ENCODE data around the gene MRGPRF.
A peak's percentile ranks its signal among the peaks of the same experiment; 100 is the strongest.

Gene MRGPRF

DNA sequence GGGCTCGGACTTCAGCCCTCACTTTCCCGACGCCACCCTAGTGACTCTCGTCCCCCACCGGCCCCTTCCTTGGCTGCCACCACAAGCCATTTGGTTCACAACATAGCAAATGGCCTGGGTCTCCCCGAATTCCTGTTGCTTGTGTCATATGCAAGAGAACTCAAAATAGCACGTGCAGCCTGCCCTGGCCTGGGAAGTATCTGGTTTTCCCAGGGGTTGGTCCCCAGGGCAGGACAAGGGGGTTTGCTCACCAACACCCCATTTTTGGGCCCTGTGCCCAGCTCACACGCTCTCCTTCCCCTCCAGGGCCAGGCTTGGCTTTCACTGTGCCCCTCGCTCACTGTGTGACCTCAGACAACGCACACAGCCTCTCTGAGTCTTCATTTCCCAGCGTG lies 22.9 kb upstream of the MRGPRF start:
- no peaks in the 10 kb centered on the region for H3K9me3 ChIP-seq (ENCODE audit: control insufficient read depth in 2 of 2, low read length in 2 of 2)
- no peak overlapping the region for H3K9ac ChIP-seq (ENCODE audit: low read length in 2 of 2)
- H3K27ac ChIP-seq (ENCODE audit: low read length): no peak overlapping the region
- H3K27me3 ChIP-seq (ENCODE audit: control insufficient read depth in 1 of 2, insufficient read depth in 2 of 2, low read length in 2 of 2): no peaks in the 10 kb centered on the region
- H3K4me3 ChIP-seq (ENCODE audit: low read length in 2 of 2): no peak overlapping the region
- no peaks in the 10 kb centered on the region for H3K36me3 ChIP-seq (ENCODE audit: control insufficient read depth in 2 of 2, insufficient read depth in 2 of 2, low read length in 2 of 2)
- peaks cover 10% of the 10 kb centered on the region for H3K4me1 ChIP-seq (ENCODE audit: control insufficient read depth, insufficient read depth, low read length)

DNA sequence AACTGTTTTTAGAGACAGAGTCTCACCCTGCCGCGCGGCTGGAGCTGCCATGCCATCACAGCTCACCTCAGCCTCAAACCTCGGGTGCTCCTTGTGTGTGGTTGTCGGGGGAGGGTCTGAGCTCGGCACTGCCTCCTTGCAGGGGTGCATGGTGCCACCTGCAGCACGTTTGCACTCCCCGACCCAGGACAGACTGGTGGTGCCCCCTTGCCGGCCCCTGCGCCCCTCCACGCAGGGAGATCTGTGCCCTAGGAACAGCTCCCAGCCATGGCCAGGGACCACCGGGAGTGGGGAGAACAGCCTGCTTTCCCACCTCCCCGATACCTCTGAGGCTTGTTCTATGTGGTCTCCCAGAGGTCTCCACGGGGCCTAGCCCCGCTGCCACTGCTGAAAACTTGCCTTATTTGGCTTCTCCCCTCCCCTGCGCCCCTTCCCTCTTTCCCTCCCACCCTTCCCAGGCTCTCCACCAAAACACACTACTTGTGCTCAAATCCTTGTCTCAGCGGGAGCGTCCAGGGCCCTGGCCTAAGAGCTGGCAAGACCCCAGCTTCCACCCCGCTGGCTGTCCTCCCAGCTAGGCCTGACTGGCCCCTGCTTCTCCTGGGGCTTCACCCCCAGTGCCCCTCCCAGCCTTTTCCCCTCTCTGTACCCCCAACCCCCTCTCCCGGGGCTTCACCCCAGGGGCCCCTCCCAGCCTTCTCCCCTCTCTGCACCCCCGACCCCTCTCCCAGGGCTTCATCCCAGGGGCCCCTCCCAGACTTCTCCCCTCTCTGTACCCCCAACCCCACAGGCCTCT lies 22.3 kb upstream of the MRGPRF start:
- Histone ChIP-seq H3K4me1 (ENCODE audit: control insufficient read depth, insufficient read depth, low read length) (peaks cover 10% of the 10 kb centered on the region), H3K4me3 (ENCODE audit: low read length in 2 of 2) (no peak overlapping the region), H3K36me3 (ENCODE audit: control insufficient read depth in 2 of 2, insufficient read depth in 2 of 2, low read length in 2 of 2) (no peaks in the 10 kb centered on the region), H3K27me3 (ENCODE audit: control insufficient read depth in 1 of 2, insufficient read depth in 2 of 2, low read length in 2 of 2) (no peaks in the 10 kb centered on the region), H3K9me3 (ENCODE audit: control insufficient read depth in 2 of 2, low read length in 2 of 2) (no peaks in the 10 kb centered on the region), H3K9ac (ENCODE audit: low read length in 2 of 2) (no peak overlapping the region), H3K27ac (ENCODE audit: low read length) (no peak overlapping the region)

DNA sequence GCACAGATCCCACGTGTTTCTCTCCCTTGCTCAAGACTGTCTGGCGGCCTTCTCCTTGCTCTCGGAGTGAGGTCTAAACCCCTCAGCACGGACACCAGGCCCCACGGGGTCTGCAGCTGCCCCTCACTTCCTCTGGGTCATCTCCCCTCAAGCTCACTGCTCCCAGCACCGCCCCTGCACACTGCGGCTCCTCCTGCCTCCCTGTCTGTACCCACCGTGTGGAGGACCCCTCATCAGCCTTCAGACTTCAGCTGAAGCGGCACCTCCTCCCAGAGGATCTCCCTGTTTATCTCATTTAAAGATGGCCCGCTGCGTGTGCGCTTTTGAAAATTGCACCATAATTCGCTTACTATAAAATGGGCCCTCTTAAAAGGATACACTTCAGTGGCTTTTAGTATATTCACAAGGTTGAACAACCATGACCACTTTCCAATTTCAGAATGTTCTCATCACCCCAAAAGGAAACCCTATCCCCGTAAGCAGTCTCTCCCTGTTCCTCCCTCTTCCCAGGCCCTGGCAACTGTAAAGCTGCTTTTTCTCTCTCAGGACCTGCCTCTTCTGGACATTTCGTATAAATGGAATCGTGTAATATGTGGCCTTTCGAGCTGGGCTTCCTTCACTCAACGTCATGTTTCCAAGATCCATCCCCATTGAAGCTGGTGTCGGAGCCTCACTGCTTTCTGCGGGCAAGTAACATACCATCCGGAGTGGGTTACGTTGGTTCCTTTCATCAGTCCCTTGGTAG lies 21.2 kb upstream of the MRGPRF start:
- Histone ChIP-seq H3K4me3 (ENCODE audit: low read length in 2 of 2) (no peak overlapping the region), H3K4me1 (ENCODE audit: control insufficient read depth, insufficient read depth, low read length) (peaks cover 10% of the 10 kb centered on the region), H3K36me3 (ENCODE audit: control insufficient read depth in 2 of 2, insufficient read depth in 2 of 2, low read length in 2 of 2) (no peaks in the 10 kb centered on the region), H3K9me3 (ENCODE audit: control insufficient read depth in 2 of 2, low read length in 2 of 2) (no peaks in the 10 kb centered on the region), H3K27ac (ENCODE audit: low read length) (no peak overlapping the region), H3K9ac (ENCODE audit: low read length in 2 of 2) (no peak overlapping the region), H3K27me3 (ENCODE audit: control insufficient read depth in 1 of 2, insufficient read depth in 2 of 2, low read length in 2 of 2) (no peaks in the 10 kb centered on the region)

DNA sequence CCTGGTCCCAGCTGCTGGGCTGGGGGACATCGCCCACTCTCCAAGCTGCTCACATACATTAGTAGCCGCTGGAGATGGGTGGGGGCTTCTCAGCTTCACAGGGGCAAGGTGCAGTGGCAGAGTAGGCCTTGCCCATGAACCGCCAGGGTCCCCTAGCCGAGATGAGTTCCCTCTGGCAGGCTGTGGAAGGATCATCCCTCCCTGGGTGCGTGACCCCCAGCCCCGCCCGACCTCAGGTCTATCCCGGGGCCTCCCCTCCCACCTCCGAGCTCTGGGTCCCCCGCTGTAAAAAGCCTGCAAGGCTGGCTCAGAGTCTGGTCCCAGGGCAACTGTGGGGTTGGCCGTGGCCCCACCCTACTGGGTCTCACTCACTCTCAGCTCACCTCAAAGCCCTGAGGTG lies 20.4 kb upstream of the MRGPRF start:
- peaks cover 10% of the 10 kb centered on the region for H3K4me1 ChIP-seq (ENCODE audit: control insufficient read depth, insufficient read depth, low read length)
- H3K9me3 ChIP-seq (ENCODE audit: control insufficient read depth in 2 of 2, low read length in 2 of 2): no peaks in the 10 kb centered on the region
- no peaks in the 10 kb centered on the region for H3K36me3 ChIP-seq (ENCODE audit: control insufficient read depth in 2 of 2, insufficient read depth in 2 of 2, low read length in 2 of 2)
- H3K9ac ChIP-seq (ENCODE audit: low read length in 2 of 2): no peak overlapping the region
- no peak overlapping the region for H3K4me3 ChIP-seq (ENCODE audit: low read length in 2 of 2)
- no peaks in the 10 kb centered on the region for H3K27me3 ChIP-seq (ENCODE audit: control insufficient read depth in 1 of 2, insufficient read depth in 2 of 2, low read length in 2 of 2)
- H3K27ac ChIP-seq (ENCODE audit: low read length): no peak overlapping the region

DNA sequence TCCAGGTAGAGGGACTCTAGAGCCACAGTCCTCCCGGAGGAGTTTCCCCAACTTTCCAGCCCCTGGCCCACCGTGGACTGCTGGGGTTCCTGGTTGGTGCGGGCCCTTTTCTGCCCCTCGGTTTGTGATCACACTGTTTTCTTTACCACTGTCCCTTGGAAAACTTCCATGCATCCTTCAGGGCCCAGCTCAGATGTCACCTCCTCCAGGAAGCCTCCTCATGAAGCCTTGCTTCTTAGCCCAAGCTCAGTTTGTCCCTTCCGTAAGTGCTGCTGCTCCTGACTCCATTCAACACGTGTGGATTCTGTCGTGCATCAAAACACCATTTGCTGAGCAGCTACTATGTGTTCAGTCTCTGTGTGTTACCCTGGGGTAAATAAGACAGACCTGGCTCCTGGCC lies 19.8 kb upstream of the MRGPRF start:
- no peaks in the 10 kb centered on the region for H3K36me3 ChIP-seq (ENCODE audit: control insufficient read depth in 2 of 2, insufficient read depth in 2 of 2, low read length in 2 of 2)
- H3K27ac ChIP-seq (ENCODE audit: low read length): no peak overlapping the region
- no peaks in the 10 kb centered on the region for H3K9me3 ChIP-seq (ENCODE audit: control insufficient read depth in 2 of 2, low read length in 2 of 2)
- peaks cover 10% of the 10 kb centered on the region for H3K4me1 ChIP-seq (ENCODE audit: control insufficient read depth, insufficient read depth, low read length)
- H3K4me3 ChIP-seq (ENCODE audit: low read length in 2 of 2): no peak overlapping the region
- no peak overlapping the region for H3K9ac ChIP-seq (ENCODE audit: low read length in 2 of 2)
- H3K27me3 ChIP-seq (ENCODE audit: control insufficient read depth in 1 of 2, insufficient read depth in 2 of 2, low read length in 2 of 2): no peaks in the 10 kb centered on the region

DNA sequence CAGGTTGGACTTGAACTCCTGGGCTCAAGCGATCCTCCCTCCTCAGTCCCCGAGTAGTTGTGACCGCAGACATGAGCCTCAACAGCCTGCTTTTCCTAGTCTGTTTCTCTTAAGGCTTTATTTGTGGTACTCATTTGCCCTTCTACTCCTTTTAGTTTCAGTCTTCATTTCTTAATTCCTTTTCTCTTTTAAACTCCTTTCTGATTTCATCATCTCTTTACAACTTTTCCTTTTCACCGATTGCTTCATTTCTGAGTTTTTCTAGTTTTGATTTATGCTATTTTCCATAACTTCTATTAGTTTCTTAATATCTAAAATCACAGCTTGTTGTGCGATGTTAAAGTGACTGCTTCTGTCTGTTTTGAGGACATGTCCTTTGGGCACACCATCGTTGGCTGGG lies 17.3 kb upstream of the MRGPRF start:
- H3K36me3 ChIP-seq (ENCODE audit: control insufficient read depth in 2 of 2, insufficient read depth in 2 of 2, low read length in 2 of 2): no peaks in the 10 kb centered on the region
- H3K9me3 ChIP-seq (ENCODE audit: control insufficient read depth in 2 of 2, low read length in 2 of 2): no peaks in the 10 kb centered on the region
- H3K4me1 ChIP-seq (ENCODE audit: control insufficient read depth, insufficient read depth, low read length): peaks cover 2% of the 10 kb centered on the region
- no peak overlapping the region for H3K9ac ChIP-seq (ENCODE audit: low read length in 2 of 2)
- no peak overlapping the region for H3K27ac ChIP-seq (ENCODE audit: low read length)
- no peaks in the 10 kb centered on the region for H3K27me3 ChIP-seq (ENCODE audit: control insufficient read depth in 1 of 2, insufficient read depth in 2 of 2, low read length in 2 of 2)
- no peak overlapping the region for H3K4me3 ChIP-seq (ENCODE audit: low read length in 2 of 2)

DNA sequence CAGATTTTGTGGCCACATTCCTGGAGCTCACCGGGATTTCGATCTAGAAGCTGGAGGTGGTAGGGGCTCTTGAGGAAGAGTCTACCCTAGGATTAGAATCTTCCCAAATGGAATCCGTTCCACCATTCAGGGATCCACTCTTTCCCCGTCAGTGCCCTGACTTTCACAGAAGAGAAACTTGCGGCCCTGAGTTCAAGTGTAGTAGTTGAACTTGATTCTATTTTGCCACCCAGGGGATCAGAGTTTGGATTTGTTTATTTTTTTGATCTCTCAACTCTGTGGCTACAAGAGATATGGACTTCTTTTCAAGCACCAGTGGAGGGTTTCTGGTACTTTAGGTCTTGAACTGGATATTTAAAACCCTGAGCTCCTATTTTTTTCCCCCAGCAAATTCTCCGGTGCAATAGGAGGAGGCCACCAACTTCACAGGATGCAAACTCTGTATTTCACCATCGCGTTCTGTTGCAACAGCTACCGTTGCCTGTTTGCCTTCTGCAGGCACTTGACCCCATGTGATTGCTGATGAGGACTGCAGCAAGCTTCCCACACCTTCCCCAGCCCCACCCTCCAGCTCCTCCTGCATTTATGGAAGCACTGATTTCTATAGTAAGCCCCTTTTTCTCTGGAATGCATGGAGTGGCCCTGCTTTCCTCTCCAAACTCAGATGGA lies 14.8 kb upstream of the MRGPRF start:
- Histone ChIP-seq H3K9me3 (ENCODE audit: control insufficient read depth in 2 of 2, low read length in 2 of 2) (no peaks in the 10 kb centered on the region), H3K27ac (ENCODE audit: low read length) (no peak overlapping the region), H3K27me3 (ENCODE audit: control insufficient read depth in 1 of 2, insufficient read depth in 2 of 2, low read length in 2 of 2) (no peaks in the 10 kb centered on the region), H3K9ac (ENCODE audit: low read length in 2 of 2) (no peak overlapping the region), H3K4me3 (ENCODE audit: low read length in 2 of 2) (no peak overlapping the region), H3K4me1 (ENCODE audit: control insufficient read depth, insufficient read depth, low read length) (no peaks in the 10 kb centered on the region), H3K36me3 (ENCODE audit: control insufficient read depth in 2 of 2, insufficient read depth in 2 of 2, low read length in 2 of 2) (no peaks in the 10 kb centered on the region)

DNA sequence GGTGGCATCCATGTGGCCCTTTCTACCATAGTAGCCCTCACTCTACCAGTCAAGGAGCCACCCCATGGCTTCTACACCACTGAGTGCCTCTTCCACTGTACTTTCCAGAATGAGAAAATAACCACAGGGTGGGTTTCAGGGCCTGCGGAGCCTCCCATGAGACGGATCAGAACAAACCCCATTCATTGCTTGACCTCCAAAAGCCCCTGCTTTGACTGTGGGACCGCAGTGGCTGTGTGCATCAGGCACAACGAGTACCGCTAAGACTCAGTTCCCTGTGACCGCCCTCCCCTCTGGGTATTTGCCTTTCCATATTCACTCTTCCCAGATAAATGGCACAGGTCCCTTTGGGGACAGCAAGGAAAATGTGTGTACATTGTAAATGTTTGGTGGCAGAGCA lies 11.5 kb upstream of the MRGPRF start:
- peaks cover 10% of the 10 kb centered on the region for H3K4me1 ChIP-seq (ENCODE audit: control insufficient read depth, insufficient read depth, low read length)
- no peaks in the 10 kb centered on the region for H3K36me3 ChIP-seq (ENCODE audit: control insufficient read depth in 2 of 2, insufficient read depth in 2 of 2, low read length in 2 of 2)
- no peak overlapping the region for H3K4me3 ChIP-seq (ENCODE audit: low read length in 2 of 2)
- no peak overlapping the region for H3K27ac ChIP-seq (ENCODE audit: low read length)
- no peaks in the 10 kb centered on the region for H3K9me3 ChIP-seq (ENCODE audit: control insufficient read depth in 2 of 2, low read length in 2 of 2)
- H3K9ac ChIP-seq (ENCODE audit: low read length in 2 of 2): no peak overlapping the region
- H3K27me3 ChIP-seq (ENCODE audit: control insufficient read depth in 1 of 2, insufficient read depth in 2 of 2, low read length in 2 of 2): no peaks in the 10 kb centered on the region

DNA sequence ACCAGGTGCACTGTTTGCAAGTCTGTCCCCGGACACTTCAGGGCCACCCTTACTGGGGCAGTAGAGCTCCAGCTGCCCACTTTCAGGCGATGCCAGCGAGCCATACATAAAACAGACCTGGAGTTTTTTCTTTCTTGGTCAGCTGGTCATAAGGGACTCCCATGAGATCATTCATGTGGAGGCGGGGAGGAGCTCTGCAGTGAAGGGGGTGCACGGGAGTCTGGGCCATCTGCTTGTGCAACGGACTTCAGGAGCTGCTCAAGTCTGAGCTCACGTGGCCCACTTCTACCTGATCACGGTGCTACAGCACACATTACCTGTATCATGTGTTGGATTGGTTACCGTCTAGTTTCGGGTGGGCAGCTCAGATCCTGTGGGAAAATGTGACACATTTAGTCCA lies 9.2 kb upstream of the MRGPRF start:
- Histone ChIP-seq H3K36me3 (ENCODE audit: control insufficient read depth in 2 of 2, insufficient read depth in 2 of 2, low read length in 2 of 2) (no peaks in the 10 kb centered on the region), H3K4me3 (ENCODE audit: low read length in 2 of 2) (peak overlapping the region in 1 of 2 donors; percentile 35), H3K9me3 (ENCODE audit: control insufficient read depth in 2 of 2, low read length in 2 of 2) (no peaks in the 10 kb centered on the region), H3K9ac (ENCODE audit: low read length in 2 of 2) (peak overlapping the region in 1 of 2 donors; percentile 29), H3K27me3 (ENCODE audit: control insufficient read depth in 1 of 2, insufficient read depth in 2 of 2, low read length in 2 of 2) (no peaks in the 10 kb centered on the region), H3K4me1 (ENCODE audit: control insufficient read depth, insufficient read depth, low read length) (peaks cover 18% of the 10 kb centered on the region), H3K27ac (ENCODE audit: low read length) (peak overlapping the region; percentile 71)

DNA sequence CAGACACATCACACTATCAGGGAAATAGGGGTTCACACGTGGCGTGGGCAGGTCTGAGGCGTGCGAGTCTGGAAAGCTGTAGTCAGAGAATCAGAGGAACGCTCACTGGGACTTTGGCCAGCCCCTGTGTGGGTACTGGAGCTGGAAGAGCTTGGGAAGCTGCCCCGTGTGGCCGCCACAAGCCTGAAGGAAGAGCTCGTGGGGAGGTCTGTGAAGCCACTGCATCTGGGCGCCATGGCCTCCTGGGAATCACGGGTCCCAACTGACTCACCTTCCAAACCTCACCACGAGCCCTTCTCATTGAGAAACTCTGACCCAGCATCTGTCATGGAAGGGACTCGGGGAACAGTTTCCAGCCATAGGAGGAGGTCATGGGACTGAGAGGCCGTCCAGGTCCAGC lies 5.9 kb upstream of the MRGPRF start:
- peak overlapping the region; percentile 81 for H3K27ac ChIP-seq (ENCODE audit: low read length)
- peak overlapping the region in 1 of 2 donors; percentile 13 for H3K9ac ChIP-seq (ENCODE audit: low read length in 2 of 2)
- no peak overlapping the region for H3K4me3 ChIP-seq (ENCODE audit: low read length in 2 of 2)
- no peaks in the 10 kb centered on the region for H3K36me3 ChIP-seq (ENCODE audit: control insufficient read depth in 2 of 2, insufficient read depth in 2 of 2, low read length in 2 of 2)
- H3K9me3 ChIP-seq (ENCODE audit: control insufficient read depth in 2 of 2, low read length in 2 of 2): no peaks in the 10 kb centered on the region
- peaks cover 37% of the 10 kb centered on the region for H3K4me1 ChIP-seq (ENCODE audit: control insufficient read depth, insufficient read depth, low read length)
- H3K27me3 ChIP-seq (ENCODE audit: control insufficient read depth in 1 of 2, insufficient read depth in 2 of 2, low read length in 2 of 2): no peaks in the 10 kb centered on the region

All from stomach smooth muscle (tissue), 2 donors.